Lower leg skin (tissue), 4 donors: ENCODE measurements around the gene TBC1D2. TPM values are rescaled to one million over a fixed set of nuclear protein-coding genes. Genes with fewer than 3 reads are reported as not detected.

Experiments
- DNase-seq, 2 donors: peaks; one replicate each; pipeline ENCODE4 v3.0.0-alpha.2; 2019; ENCODE audit warnings: low spot score in 2 of 2
- H3K4me3 ChIP-seq: fragments of 200-600 bp; sonication (generic); 2 replicates; pipeline ENCODE4 v1.5.1; 2017; ENCODE audit warnings: mild to moderate bottlenecking, low read depth; ENCODE audit not compliant: poor library complexity, severe bottlenecking
- CTCF ChIP-seq, 3 donors: fragments of 450-650 bp; IDR thresholded peaks; one replicate each; pipeline ENCODE4 v1.5.1; 2016; ENCODE audit warnings: antibody characterized with exemption in 3 of 3, mild to moderate bottlenecking in 3 of 3, moderate library complexity in 2 of 3
- POLR2A ChIP-seq, 2 donors: fragments of 450-650 bp; IDR thresholded peaks; one replicate each; pipeline ENCODE4 v1.6.1; 2016 to 2017; ENCODE audit warnings: antibody characterized with exemption in 2 of 2, mild to moderate bottlenecking in 1 of 2, moderate library complexity in 1 of 2
- WGBS, 2 donors: methylation state at CpG; one replicate each; pipeline ENCODE4 v1.1.5; 2018; 5-methylcytosine and 5-hydroxymethylcytosine counted together
- intact Hi-C: fragments of 100-400 bp; cut with DNase I; formaldehyde crosslinking; loops from one replicate; pipeline ENCODE4 v1.15.0; 2023; ENCODE audit warnings: low total_unique reads
- total RNA-seq, 4 donors: library from RNA; depleted of rRNA; stranded (reverse); fragments of >200 nt; gene quantifications; one replicate each; pipeline ENCODE4 v1.1.0, GENCODE V29; 2016

The TBC1D2 gene
- total RNA-seq, 4 donors from 2014 or later, result 35.4 to 56.3 (median 45.9) TPM

GRCh38 chr9:98300611-98301010 lies 45.2 kb upstream of the TBC1D2 start:
- DNase-seq, result no peak
- no peak overlapping the region for H3K4me3 ChIP-seq
- intact Hi-C loops, result no loop called here
- 90 to 95% methylated on average over 3 of the region's 3 CpGs for WGBS, 2 donors
- no peak for TF ChIP-seq POLR2A (IDR thresholded peaks at IDR 0.05)
- TF ChIP-seq CTCF (IDR thresholded peaks at IDR 0.05), result no peak

DNA sequence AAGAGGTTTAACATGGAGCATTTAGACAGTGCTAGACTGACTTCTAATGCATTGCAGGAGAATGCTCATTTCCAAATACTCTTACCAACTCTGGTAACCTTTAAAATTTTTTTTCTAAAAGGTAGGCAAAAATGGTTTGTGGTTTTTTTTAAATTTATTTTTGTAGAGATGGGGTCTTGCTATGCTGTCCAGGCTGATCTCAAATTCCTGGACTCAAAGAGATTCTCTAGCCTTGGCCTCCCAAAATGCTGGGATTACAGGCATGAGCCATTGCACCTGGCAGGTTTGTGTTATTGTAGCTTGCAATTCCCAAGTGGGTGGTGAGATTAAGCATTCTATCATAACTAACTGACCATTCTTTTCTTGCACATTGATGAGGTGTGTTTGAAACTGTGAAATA lies 43.0 kb upstream of the TBC1D2 start:
- intact Hi-C loops, result no loop called here
- no peak for DNase-seq
- H3K4me3 ChIP-seq, result no peak overlapping the region
- TF ChIP-seq CTCF (IDR thresholded peaks at IDR 0.05) (no peak), POLR2A (IDR thresholded peaks at IDR 0.05) (no peak)

GRCh38 chr9:98295824-98296223 lies 40.4 kb upstream of the TBC1D2 start:
- 83 to 85% methylated on average over 6 of the region's 6 CpGs for WGBS, 2 donors
- TF ChIP-seq CTCF (IDR thresholded peaks at IDR 0.05) (no peak), POLR2A (IDR thresholded peaks at IDR 0.05) (no peak)
- intact Hi-C loops, result no loop called here

GRCh38 chr9:98291820-98292219 lies 36.4 kb upstream of the TBC1D2 start:
- TF ChIP-seq POLR2A (IDR thresholded peaks at IDR 0.05), result no peak
- TF ChIP-seq CTCF (IDR thresholded peaks at IDR 0.05), result no peak
- 37 to 59% methylated on average over 5 of the region's 5 CpGs for WGBS, 2 donors
- intact Hi-C loops, result no loop called here
- no peak for DNase-seq
- no peak overlapping the region for H3K4me3 ChIP-seq

More at GRCh38 chr9:98295824-98296223, 40.4 kb upstream of the TBC1D2 start:
- no peak for DNase-seq
- H3K4me3 ChIP-seq, result no peak overlapping the region

DNA sequence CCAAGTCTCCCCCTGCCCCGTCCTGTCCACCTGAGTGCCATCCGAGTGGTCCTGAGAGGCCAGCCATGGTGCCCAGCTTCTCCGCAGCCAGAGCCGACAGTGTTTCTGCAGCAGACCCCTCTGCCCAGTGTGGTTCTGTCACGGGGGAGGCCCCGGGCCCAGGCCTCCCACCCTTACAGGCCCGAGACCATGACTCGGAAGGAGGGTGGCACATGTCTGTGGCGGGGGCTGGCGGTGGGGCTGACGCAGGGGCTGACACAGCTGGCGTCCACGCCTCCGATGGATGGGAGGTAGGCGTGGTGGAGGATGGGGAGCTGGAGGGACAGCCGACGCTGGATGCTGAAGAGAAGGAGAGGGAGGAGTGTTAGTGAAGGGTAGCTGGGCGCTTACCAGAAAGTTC lies 35.0 kb upstream of the TBC1D2 start:
- H3K4me3 ChIP-seq, result no peak overlapping the region
- no peak for DNase-seq
- TF ChIP-seq POLR2A (IDR thresholded peaks at IDR 0.05) (no peak), CTCF (IDR thresholded peaks at IDR 0.05) (no peak)
- 86 to 93% methylated on average over 16 to 18 of the region's 18 CpGs for WGBS, 2 donors
- intact Hi-C loops, result no loop called here

DNA sequence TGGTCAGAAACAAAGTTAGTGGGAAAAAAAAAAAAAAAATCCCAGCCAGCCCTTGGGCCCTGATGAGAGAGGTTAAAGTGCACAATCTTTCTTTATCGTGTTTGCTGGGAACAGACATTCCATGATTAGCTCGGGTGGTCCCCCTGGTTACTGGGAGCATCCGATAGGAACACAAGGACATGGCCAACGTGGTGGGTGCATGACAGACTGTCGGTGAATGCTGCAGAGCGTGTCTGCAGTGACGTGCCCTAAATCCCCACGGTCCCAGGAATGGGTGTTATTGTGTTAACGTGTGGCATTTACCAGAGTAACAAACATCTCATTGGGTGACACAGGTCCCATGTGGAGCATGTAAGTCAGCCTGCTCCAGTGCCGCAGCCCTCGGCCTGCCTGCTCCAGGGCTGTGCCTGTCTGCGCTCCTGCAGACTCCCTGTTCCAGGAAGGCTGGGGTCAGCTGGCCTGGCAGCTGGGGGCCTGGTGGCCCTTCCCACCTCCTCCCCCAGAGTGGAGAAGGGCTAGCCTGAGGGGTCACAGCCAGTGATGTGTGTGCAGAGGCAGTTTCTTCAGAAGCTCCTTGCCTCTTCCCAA lies 34.3 kb upstream of the TBC1D2 start:
- intact Hi-C loops, result no loop called here
- DNase-seq, result no peak

More for the DNA sequence above, 34.3 kb upstream of the TBC1D2 start:
- WGBS, 2 donors, result 80 to 87% methylated on average over 9 to 12 of the region's 12 CpGs
- no peak overlapping the region for H3K4me3 ChIP-seq
- TF ChIP-seq CTCF (IDR thresholded peaks at IDR 0.05) (no peak), POLR2A (IDR thresholded peaks at IDR 0.05) (no peak)
